Adipose tissue (tissue), 3 donors: ENCODE measurements around the gene DGAT2L6. TPM values are rescaled to one million over a fixed set of nuclear protein-coding genes. Genes with fewer than 3 reads are reported as not detected.

ENCODE experiments used
- H3K27ac ChIP-seq: one replicate; pipeline ENCODE4 v1.5.1; 2013; ENCODE audit warnings: low read depth, low read length
- WGBS, 3 donors: extraction: QIAGEN DNeasy Blood & Tissue Kit; methylation state at CpG; one replicate each; pipeline ENCODE4 v1.1.7; 2013; 5-methylcytosine and 5-hydroxymethylcytosine counted together
- polyA plus RNA-seq, 3 donors: library from polyadenylated mRNA; stranded (reverse); fragments of 200-250 nt; gene quantifications; one replicate each; pipeline ENCODE4 v1.2.3, GENCODE V29; 2013
- donor health status: healthy with polysubstance abuse.
- donor health status: Bipolar disorder and iron deficiency.
- donor health status: healthy.

The DGAT2L6 gene
- polyA plus RNA-seq, 3 donors, result not detected

DNA sequence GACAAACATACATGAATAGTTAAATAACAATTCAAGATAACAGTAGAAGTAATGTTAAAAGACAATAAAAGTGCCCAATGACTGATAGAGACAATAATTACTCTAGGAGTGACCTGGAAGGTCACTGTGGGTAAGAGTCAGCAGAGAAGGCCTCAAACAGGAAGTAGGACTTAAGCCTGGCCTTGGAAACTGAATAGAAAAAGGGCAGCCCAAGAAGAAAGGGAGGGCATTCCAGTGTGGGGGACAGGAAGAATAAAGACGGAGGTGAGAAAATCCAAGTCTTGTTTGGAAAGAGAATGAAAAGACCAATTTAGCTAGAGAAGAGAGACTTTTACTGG lies 76.7 kb downstream of the DGAT2L6 start:
- no peak overlapping the region for H3K27ac ChIP-seq
- WGBS, 3 donors, result 69 to 79% (median 74%) methylated on average over 1 of the region's 1 CpG

DNA sequence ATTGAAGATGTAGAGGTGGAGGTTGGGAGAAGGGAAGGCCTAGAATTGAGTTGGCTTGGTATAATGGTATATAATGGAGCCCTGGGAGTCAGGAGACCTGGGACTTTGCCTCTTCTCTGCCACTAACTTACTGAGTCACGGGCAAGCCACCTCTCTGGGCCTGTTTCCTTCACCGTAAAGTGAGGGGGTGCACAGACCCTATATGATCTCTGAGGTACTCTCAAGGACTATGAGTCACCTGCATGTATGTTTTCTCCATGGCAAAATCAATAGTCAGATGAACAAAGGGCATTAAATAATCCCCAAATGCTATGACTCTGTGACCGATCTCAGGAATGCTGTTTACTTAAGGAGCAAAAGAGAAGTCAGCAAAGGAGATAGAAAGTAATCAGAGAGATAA lies 77.6 kb downstream of the DGAT2L6 start:
- WGBS, 3 donors, result 78 to 98% (median 88%) methylated on average over 3 of the region's 3 CpGs
- H3K27ac ChIP-seq, result no peak overlapping the region

Other genes with a start within 250 kb of the DGAT2L6 start
- gene AWAT2, start 127.5 kb upstream of the DGAT2L6 start, polyA plus RNA-seq, result not detected
- not detected for gene OTUD6A, start 115.0 kb upstream of the DGAT2L6 start, polyA plus RNA-seq
- gene IGBP1, start 44.0 kb upstream of the DGAT2L6 start, polyA plus RNA-seq, result 10 to 100 TPM; 59.4 to 89.5 (median 69.5) TPM
- not detected for gene AWAT1, start 57.2 kb downstream of the DGAT2L6 start, polyA plus RNA-seq
- under 1 TPM in 1 of 3 donors, not detected in 2; 0.10 TPM for gene P2RY4, start 82.7 kb downstream of the DGAT2L6 start, polyA plus RNA-seq
- not detected for gene ARR3, start 90.9 kb downstream of the DGAT2L6 start, polyA plus RNA-seq
- not detected for gene RAB41, start 104.7 kb downstream of the DGAT2L6 start, polyA plus RNA-seq
- gene PDZD11, start 112.4 kb downstream of the DGAT2L6 start, polyA plus RNA-seq, result 10 to 100 TPM; 18.2 to 48.2 (median 33.0) TPM
- gene KIF4A, start 112.6 kb downstream of the DGAT2L6 start, polyA plus RNA-seq, result under 1 TPM; 0.06 to 0.34 (median 0.13) TPM
- gene GDPD2, start 245.8 kb downstream of the DGAT2L6 start, polyA plus RNA-seq, result under 1 TPM in 1 of 3 donors, not detected in 2; 0.09 TPM